22Rv1 (cell line): ENCODE results near the gene PCDHGA11.

Experiments used
- CTCF ChIP-seq: fragments of 450-650 bp; IDR thresholded peaks from 2 replicates; pipeline ENCODE4 v1.5.1; 2017; ENCODE audit warnings: mild to moderate bottlenecking
- ZFX ChIP-seq: fragments of 450-650 bp; IDR thresholded peaks from 2 replicates; pipeline ENCODE4 v1.6.1; 2017; ENCODE audit warnings: antibody characterized with exemption, borderline replicate concordance

DNA sequence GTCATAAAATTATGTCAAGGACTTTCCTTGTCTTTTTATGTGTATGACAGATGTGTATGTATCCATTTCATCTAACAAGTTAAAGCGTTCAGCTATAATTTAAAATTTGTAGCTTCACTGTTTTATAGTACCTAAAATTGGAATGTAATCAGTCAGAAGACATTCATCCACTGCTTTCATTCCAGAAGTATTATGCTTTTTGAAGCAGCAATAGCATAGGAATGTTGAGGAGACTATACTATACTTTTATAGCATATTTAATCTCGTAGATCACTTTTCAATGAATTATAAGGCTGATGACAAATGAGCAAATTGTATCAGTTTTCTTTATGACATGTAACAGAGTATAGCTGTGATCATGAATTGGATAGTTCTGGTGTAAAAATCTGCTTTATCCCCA is 16.4 kb downstream of the PCDHGA11 start:
- TF ChIP-seq CTCF (no peak), ZFX (no peak)
